Renal pelvis (tissue), 4 donors: Measurements from ENCODE around the gene GRM4. TPM values are rescaled to one million over a fixed set of nuclear protein-coding genes. Genes with fewer than 3 reads are reported as not detected.
A peak's percentile ranks its signal among the peaks of the same experiment; 100 is the strongest.

Source experiments
- DNase-seq: peaks from one replicate; pipeline ENCODE4 v3.0.0-alpha.2; 2013
- polyA plus RNA-seq, 3 donors: library from polyadenylated mRNA; unstranded; fragments of 120-200 nt; gene quantifications; one replicate each; pipeline ENCODE4 v1.2.1, GENCODE V29; 2013; ENCODE audit not compliant: insufficient read length in 3 of 3

The GRM4 gene
- polyA plus RNA-seq, 3 donors: 0.57 to 0.69 (median 0.59) TPM

DNA sequence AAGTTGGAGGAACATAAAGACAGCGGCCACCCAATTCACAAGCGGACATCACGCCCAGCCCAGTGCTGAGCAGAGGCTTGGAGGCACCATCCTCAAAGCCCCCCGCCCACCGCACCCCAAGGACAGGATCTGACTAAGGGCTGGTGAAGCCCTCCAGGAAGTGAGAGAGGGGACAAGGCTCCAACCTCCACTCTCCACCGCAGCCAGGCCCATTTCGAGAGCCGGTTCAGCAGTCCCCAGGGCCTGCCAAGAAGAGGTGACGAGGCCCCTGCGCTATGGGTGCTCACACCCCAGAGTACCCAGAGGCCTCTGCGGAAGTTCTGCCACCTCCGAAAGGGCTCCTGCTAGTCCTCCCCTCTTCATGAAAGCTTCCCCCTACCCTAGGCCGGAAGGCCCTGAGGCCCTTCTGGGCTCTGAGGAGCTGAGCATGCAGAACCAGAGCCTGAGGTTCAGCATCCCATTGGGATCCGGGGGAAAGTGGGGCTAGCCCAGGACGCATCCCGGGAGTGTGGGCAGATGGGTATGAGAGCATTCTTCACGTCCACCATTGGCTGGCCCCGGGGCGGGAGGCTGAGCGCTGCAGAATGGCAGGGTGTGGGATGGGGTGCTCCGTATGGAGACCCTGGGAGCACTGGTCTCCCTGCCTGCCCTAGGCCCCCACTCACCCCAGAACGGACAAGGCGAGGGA lies 2.5 kb downstream of the GRM4 start:
- DNase-seq: no peak

DNA sequence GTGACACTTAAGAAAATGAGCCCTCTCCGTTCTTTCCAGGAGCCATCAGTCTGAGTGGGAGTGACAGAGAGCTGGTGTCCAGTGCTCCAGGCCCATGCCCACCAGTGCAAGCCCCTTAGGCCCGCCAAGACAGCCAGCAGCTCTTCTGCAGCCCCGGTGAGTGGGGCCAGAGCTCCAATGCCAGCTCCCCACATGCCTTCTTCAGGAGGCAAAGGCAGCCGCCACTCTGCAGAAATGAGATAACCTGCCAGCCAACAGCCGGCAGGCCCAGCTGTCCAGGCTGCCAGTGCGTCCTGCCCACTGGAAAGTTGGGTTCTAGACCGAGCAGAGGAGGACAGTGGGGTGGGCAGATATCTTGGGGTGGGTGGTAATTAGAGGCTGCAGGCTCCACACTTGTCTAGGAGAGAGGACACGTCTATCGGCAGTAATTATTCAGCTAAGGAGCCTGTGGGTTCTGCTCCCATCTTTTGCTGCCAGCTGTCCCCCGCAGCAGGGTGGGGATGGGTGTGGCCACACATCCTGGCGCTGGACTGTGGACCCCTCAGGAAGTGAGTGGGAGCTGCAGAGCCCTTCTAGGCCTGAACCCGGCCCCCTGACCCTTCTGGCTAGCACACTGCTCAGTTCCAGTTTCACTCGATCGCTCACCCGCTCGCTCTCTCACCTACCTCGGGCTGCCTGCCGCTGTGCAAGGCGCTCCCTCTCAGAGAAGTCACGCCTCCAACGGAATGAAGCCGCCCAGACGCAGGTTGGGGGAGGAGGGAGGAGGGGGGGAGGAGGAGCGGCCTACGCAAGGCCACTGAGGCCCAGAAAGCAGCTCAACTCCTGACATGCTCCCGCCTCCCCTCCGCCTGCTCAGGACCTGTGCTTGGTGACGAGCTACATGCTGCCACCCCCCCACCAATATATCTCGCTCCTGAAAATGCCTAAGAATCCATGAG lies 3.6 kb downstream of the GRM4 start:
- no peak for DNase-seq

DNA sequence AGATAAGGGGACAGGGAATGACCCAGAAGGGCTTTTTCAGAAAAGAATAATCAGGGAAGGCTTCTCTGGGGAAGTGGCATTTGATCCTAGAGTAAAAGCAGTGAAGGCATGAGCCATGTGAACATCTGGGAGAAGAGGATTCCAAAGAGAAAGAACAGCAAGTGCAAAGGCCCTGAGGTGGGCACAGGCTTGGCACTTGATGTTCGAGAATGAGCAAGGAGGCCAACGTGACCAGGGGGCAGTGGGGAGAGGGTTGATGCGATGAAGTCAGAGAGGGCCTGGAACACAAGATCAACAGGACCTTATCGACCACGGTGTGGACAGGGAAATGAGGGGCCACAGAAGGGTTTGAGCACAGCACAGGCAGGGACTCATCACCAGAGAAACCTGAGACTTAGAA lies 5.8 kb downstream of the GRM4 start:
- no peak for DNase-seq

DNA sequence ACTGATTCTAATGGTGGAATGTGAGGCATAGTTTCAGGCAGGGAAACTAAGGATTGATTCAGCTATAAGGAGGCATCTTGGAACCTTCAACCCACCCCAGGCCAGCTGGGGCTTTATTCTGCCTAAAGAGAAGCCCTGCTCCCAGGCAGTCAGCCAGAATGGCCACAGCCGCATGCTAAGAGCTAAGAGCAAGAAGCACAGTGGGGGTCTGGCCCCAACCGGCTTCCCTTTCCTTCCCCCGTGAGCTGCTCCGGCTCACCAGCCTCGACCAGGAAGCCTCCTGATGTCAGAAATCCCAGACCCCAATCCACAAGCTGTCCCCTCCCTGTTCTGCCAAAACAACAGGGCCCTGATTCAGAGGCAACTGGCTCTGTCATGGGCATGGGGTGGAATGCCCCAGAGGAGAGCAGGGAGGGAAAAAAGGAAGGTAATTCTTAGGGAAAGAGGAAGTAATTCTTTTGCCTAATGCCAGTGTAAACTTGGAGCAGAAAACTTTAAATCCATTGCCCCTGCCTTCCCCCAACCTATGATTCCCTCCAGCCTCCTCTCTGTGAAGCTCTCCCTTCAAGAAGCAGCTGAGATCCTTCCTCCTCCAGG lies 6.9 kb downstream of the GRM4 start:
- no peak for DNase-seq

DNA sequence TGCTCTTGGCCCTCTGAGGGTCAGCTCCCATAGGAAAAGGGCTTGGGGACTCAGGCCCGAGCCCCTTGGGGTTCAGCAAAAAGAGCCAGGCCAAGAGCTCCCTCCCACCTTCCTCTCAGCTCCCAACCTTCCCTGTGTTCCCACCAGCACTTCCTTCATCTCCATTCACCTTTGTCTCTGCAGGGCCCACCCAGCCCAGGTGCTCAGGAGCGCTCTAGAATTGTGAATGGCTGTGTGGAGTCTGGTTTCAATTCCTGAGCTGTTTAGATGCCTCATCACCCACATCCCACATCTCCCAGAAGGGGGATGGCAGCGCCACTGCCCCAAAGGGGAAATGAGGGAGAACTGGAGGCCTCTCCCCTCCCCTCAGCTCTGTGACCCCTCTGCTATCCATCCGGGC lies 7.7 kb downstream of the GRM4 start:
- no peak for DNase-seq

- DNase-seq: no peak
Measured at GRCh38 chr6:34135541-34135940, 10.3 kb downstream of the GRM4 start.

DNA sequence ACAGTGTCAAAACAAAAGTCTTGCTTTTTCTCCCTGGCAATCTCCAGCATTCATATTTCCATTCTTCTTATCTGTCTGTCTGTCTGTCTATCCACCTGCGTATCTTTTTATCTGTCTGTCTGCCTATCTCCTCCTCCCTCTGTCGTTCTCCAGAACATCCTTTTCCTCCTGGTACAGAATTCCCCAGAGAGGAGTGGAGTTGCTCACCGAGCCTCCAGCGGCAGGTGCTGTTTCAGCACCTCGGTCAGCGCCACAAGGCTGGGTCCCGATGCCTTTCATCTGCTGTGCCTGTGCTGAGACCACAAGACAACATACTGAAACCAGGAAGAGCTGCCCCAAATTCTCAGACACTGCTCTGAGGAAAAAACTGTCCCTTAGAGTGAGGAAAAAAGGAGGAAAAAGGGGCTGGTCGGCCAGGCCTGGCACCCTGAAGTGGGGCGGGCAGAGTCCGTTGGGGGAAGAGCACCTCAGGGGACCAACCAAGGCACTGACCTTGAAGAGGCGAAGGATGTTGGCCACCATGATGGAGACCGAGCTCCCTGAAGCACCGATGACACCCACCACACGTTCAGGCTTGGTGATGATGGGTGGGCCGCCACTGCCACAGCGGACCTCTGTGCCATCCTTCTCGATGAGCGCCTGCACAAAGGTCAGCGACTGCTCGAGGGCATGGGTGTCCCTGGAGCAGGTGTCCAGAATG lies 13.3 kb downstream of the GRM4 start:
- DNase-seq: peak; percentile 64

DNA sequence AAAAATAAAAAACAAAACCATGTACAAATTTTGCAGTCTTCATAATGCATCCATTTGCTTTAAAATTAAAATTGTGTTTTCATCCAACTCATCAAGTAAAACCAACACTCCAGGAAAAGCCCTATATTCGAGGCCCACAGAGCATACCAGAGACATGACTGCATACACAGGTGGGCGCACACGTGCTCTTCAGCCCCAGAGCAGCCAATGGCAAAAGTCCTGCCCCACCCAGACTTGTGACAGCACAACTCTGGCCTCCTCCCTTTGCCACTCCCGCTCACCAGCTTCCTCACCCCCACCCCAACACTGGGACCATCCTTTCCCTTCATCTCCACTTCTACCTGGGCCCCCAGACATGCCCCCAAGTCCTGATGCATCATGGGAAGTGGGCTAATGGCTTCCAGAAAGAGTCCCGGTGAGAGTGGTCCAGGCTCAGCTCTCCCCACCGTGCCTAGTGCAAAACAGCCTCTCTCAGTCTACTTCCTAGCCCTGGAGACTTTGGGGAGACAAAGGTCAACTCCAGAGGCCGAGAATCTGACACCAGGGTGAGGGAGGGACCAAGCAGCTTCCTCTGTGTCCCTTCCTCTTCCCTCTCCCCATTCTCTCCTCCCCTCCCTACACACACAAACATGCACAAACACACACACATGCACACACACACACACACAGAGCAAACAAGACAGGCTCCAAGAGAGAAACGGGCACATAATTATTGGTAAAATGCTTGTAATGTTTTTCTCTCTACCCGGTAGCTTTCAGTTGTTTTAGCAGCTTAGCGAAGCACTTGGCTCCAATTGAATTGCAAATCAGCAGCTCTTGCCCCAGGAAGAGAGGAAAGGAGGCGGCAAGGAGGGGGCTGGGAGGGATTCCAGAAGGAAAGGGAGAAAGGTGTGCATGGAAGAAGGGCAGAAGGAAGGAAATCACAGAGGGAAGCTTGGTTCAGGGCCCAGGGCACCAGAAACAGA lies 14.3 kb downstream of the GRM4 start:
- no peak for DNase-seq

DNA sequence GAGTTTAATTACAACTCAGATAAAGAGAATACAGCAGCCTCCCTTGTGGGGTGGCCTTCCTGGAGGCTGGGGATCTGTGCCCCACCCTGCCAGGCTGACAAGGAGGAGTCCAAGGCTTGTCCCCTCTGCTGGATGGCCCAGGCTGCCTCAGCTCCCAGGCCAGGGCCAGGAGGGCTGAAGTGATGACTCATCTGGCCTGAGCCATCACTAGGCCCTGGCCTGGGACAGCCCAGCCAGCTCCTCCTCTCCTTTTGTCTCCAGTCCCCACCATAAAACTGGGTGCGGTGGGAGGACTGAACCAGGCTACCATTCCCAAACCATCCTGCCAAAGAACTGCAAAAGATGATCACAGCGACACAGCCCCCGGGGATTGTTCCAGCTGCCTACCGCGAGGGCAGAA lies 15.0 kb downstream of the GRM4 start:
- no peak for DNase-seq

GRCh38 chr6:34129753-34130152 lies 16.1 kb downstream of the GRM4 start:
- DNase-seq: no peak

- DNase-seq: no peak
Measured at GRCh38 chr6:34128045-34128444, 17.8 kb downstream of the GRM4 start.

GRCh38 chr6:34126419-34126818 lies 19.5 kb downstream of the GRM4 start:
- no peak for DNase-seq

DNA sequence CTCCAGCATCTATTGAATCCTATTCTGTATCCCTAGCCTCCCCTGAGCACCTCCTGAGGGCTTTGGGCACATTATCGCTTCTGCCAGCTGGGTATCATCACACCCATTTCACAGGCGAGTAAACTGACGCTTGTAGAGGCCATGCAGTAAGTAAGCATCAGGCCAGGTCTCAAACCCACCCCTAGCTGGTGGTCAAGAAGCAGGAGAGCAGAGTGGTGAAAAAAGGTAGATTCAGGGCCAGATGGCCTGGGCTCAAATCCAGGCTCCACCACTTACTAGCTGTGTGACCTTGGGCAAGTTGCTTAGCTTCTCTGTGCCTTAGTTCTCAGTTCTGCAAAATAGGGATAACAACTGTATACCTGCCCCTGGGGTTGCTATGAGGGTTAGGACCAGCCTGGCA lies 19.9 kb downstream of the GRM4 start:
- no peak for DNase-seq

DNA sequence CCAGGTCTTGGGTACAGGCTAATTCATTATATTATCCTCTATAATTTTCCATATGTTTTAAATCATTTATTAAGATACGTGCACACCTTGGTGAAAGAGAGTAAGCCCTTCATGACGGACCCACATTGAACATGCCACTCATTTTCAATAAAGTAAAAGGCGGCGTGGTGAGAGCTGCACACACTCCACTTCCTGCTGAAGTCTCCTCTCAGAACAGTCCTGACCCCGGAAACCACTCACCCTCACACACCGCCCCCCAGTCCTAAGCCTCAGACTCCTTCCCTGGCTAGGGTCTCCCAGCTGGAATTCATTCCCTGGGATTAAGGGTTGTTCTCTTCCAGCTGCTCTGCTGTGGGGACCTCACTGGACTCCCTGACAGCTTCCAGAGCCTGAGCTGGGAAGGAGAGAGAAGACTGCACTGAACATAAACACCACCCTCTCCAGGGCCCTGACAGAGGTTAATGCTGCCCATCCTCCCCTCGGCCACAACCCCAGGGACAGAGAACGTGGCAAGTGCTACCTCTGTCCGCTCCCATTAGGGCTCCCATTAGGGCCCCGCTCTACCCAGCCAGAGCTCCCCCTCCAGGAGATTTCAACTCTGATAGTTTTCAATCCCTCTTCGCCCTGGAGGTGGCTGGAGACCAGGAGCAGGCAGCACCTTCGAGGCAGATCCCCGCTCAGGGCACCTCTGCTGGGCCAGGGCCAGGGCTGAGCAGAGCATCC lies 24.8 kb downstream of the GRM4 start:
- no peak for DNase-seq

- DNase-seq: no peak
Measured at GRCh38 chr6:34115915-34116314, 30.0 kb downstream of the GRM4 start.

- DNase-seq: peak; percentile 68
Measured at GRCh38 chr6:34115403-34115795, 30.5 kb downstream of the GRM4 start.

GRCh38 chr6:34114695-34115402 lies 31.0 kb downstream of the GRM4 start:
- no peak for DNase-seq

DNA sequence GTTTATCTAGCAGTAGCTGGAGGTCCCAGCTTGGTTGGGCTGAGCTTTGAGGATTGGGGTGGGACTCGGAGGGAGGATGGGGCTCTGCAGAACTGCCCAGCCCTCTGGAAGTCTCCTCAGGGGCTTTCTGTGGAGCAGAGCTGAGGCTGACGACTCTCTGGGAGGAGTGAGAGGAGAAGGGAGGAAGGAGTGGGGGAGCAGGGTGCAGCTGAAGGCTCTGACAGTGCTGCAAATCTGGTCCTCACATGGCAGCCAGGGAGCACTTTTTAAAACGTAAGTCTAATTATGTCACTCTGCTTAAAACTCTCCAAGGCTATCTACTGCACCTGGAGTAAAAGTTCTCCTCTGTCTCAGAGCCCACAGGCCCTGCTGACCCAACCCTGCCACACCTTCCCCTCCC lies 32.4 kb downstream of the GRM4 start:
- DNase-seq: no peak

- no peak for DNase-seq
Measured at GRCh38 chr6:34112126-34112525, 33.8 kb downstream of the GRM4 start.

DNA sequence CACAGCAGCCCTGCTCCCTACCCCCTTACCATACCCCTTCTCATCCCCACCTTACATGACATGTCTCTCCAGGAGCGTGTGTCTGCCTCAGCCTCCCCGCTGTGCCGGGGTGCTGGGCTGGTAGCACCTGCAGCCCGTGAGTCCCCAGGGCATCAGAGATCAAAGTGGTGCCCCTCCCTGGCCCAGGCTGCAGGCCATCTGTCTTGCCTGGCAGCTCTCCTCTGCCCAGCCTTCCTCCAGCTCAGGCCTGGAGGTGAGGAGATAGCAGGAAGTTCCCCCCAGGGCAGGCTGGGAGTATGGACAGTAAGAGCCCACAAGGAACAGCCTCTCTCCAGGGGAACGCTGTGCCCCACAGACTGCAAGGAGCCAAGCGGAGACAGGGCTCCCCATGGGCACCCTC lies 35.3 kb downstream of the GRM4 start:
- no peak for DNase-seq
